Measurements from ENCODE around the gene LETM1.

Gene LETM1

GRCh38 chr4:1830234-1830633 lies 25.7 kb downstream of the LETM1 start:
- DNase-seq (ENCODE audit: low read depth in 4 of 4, low spot score in 1 of 4) = no peak

DNA sequence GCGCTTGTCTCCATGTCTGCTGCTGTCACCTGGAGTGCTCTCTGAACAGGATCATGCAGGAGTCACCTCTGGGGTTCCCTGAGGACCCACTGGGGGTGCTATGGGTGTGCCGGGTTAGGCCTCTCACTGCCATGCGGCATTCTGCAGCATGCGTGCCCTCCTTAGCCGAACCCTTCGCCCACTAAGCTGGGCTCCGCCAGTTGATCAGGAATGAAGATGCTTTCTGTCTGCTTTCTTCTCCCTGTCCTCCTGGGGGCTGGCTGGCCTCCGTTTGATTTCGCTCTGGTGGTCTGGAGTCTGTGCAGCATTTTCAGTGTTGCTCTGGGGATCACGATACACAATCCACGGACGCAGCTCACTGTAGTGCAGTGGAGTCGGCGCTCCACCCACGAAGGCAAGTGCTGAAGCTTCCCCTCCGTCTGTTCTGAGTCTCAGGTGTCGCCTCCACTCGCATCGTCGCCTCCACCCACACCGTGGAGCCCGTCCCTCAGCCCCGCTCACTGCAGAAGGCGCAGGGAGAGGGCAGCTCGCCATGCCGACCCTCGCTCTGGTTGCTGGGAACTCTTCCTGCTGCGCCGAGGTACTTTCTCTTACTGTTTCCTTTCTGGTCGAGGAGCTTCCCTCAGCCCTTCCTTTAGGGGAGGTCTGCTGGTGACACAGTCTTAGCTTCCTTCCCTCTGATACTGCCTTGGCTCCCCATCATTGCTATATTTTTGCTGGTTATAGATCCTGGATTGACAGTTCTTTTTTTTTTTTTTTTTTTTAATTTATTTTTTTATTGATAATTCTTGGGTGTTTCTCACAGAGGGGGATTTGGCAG lies 29.2 kb downstream of the LETM1 start:
- DNase-seq (ENCODE audit: low read depth in 4 of 4, low spot score in 1 of 4) = no peak

DNA sequence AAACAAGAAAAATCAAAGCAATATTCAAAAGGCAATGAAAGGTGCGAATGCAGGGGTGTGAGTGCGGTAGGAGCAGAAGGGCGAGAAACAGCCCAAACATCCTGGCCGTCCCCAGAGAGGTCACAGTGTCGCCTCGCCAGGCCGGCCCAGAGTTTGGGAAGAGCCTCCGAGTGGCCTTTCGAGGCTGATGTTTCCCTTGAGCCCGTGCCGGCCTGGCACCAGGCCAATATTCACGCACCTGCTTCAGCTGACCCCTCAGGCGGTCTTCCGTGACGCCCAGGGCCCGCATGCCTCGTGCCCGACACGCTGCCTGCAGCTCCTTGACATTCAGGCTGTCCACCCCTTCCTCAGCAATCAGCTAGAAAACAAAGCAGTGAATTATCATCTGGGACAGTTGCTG lies 30.6 kb downstream of the LETM1 start:
- DNase-seq (ENCODE audit: low read depth in 4 of 4, low spot score in 1 of 4) = no peak

GRCh38 chr4:1824746-1825145 lies 31.2 kb downstream of the LETM1 start:
- no peak for DNase-seq (ENCODE audit: low read depth in 4 of 4, low spot score in 1 of 4)

- DNase-seq (ENCODE audit: low read depth in 4 of 4, low spot score in 1 of 4) = no peak
These were observed 32.4 kb downstream of the LETM1 start for GRCh38 chr4:1823545-1823932.

- no peak for DNase-seq (ENCODE audit: low read depth in 4 of 4, low spot score in 1 of 4)
These were observed 33.1 kb downstream of the LETM1 start for GRCh38 chr4:1822568-1823544.

- DNase-seq (ENCODE audit: low read depth in 4 of 4, low spot score in 1 of 4) = no peak
These were observed 34.0 kb downstream of the LETM1 start for GRCh38 chr4:1821679-1822567.

DNA sequence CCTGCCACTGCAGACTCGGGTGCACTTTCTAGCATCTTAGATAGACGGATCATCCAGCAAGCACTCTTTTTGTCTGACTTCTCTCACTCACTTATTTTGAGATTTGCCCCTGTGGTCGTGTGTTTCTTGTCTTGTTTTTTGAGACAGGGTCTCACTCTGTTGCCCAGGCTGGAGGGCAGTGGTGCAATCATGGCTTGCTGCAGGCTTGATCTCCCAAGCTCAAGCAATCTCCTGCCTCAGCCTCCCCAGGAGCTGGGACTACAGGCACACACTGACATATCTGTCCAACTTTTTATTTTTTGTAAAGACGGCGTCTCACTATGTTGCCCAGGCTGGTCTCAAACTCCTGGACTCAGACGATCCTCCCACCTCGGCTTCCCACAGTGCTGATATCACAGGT lies 36.1 kb downstream of the LETM1 start:
- no peak for DNase-seq (ENCODE audit: low read depth in 4 of 4, low spot score in 1 of 4)

- no peak for DNase-seq (ENCODE audit: low read depth in 4 of 4, low spot score in 1 of 4)
These were observed 36.7 kb downstream of the LETM1 start for GRCh38 chr4:1819284-1819683.

DNA sequence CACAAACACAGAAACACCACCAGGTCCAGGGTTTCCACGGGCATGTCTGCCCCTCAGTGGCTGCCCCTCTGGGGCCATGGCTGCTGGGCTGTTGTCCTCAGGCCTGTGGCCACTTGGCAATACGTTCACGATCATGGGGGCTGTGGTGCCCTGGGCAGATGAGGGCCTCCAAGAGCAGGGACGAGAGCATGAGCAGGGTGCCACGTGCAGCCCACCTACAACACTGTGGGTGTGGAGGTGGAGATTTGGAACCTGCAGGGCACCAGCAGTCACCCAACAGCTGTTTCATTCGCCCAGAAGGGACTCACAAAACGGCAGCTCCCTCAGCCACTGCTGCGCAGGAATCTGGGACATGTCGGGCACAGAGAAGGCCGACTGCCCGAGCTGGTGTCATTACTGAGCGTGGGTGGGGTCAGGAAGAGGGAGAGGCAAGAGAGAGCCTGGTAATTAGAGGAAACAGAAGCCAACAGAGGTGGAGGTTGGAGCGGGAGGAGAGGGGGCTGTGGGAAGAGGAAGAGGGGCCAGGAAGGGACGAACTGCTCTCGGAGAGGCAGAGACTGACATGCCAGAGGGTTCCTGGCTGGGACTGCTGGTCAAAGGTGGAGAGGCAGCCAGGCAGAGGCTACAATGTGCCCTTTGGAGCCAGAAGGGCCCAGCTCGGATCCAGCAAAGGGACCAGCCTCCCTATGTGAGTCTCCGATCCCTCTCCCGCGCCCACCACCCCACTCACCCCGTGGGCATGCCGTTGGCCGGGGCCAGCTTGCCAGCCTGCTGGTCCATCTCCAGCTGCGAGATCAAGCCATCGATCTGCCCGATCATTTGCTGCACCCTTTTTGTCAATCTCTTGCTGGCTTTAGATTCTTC lies 39.7 kb downstream of the LETM1 start:
- no peak for DNase-seq (ENCODE audit: low read depth in 4 of 4, low spot score in 1 of 4)

GRCh38 chr4:1815096-1815996 lies 40.6 kb downstream of the LETM1 start:
- no peak for DNase-seq (ENCODE audit: low read depth in 4 of 4, low spot score in 1 of 4)

DNA sequence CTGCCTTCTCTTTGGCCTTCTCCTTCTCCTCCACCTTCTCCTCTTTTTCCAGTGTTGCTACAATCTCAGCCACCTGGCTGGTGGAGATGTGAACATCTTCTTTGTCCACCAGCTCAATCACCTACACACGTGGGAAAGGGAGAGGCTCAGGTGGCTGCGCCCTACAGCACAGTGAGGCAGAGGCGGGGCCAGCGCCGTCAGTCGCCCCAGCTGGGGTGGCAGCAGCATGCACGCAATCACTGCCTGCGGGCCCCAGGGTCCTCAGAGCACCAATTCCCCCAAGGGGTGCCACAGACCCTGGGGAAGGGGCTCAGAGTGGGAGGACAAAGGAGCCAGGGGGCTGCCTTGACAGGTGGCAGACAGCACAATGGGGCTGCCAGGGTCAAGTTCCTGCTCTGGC lies 41.5 kb downstream of the LETM1 start:
- DNase-seq (ENCODE audit: low read depth in 4 of 4, low spot score in 1 of 4) = no peak

DNA sequence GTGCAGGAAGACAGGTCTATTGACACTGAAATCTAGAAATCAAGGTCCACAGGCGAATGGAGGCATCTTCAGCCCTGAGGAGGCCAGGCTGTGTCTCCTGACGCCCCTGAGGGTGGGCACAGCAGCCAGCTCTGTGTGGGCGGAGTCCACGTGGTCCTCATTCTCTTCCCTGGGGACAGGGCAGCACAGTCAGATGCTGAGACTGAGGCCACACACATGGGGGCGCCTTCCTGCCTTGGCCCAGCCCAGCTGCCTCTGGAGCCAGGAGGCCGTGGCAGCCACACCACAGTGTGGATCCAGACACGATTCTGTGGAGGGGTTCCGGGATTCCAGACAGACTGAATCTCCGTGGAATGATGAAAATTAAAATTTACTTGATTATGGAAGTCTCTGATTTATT lies 42.0 kb downstream of the LETM1 start:
- DNase-seq (ENCODE audit: low read depth in 4 of 4, low spot score in 1 of 4) = no peak

- no peak for DNase-seq (ENCODE audit: low read depth in 4 of 4, low spot score in 1 of 4)
These were observed 42.7 kb downstream of the LETM1 start for GRCh38 chr4:1813231-1813630.

DNA sequence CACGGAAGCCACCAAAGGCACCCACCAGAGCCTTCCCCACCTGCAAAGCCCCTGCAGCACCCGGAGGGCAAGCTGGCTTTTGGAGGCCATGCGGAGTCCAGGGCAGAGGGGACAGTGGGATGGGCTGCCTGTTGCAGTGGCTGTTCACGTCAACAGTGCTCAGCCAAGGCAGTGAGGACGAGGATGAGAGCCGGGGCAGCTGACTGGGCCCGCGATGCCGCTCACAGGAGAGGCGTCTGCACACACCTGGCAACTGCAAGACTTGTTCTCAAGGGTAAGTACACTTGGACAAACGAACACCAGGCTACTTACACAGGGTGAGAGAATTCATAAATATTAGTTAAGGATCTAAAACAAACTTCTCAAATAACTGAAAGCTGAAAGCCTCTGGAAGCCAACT lies 43.2 kb downstream of the LETM1 start:
- DNase-seq (ENCODE audit: low read depth in 4 of 4, low spot score in 1 of 4) = no peak

DNA sequence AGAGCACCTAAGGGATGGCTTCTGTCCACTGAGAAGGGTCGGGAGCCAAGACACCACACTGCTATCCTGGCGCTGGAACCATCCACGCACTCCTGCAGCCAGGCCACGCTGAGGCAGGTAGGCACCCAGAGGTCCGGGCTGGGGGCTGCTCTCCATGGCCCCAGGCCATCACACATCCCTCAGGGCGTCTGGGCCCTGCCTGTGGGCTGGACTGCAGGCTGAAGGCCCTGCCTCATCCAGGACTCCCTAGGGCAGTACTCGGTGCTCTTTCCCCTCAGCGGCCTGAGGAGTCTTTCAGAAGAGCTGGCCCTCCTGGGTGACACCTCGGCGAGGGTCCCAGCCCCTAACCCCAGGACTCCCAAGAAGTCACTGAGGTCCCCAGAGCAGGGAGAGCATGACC lies 45.2 kb downstream of the LETM1 start:
- no peak for DNase-seq (ENCODE audit: low read depth in 4 of 4, low spot score in 1 of 4)

- peak; percentile 44 to 57 (median 46) for DNase-seq (ENCODE audit: low read depth in 4 of 4, low spot score in 1 of 4)
These were observed 46.0 kb downstream of the LETM1 start for GRCh38 chr4:1809754-1810502.

All from stimulated activated CD4-positive, alpha-beta T cell treated with anti-CD3 and anti-CD28 coated beads, Interleukin-1b, Interleukin-23, amount 100 ng/mL, for 24 hours (primary cell).